HCT116 (cell line): ENCODE results near the gene VWA7. TPM values are rescaled to one million over a fixed set of nuclear protein-coding genes. Genes with fewer than 3 reads are reported as not detected.
A peak's percentile ranks its signal among the peaks of the same experiment; 100 is the strongest.

Experiments
- ATAC-seq: fragments of 200-7000 bp; cut with Tn5 transposase; 2 replicates; pipeline ENCODE4 v1.9.1; 2020; ENCODE audit warnings: mild to moderate bottlenecking, moderate library complexity
- BruUV-seq: library from RNA; stranded (reverse); fragments of 400-500 nt; replicated peaks from 2 replicates; lab custom pipeline; 2021; lab: Mats Ljungman, UMichigan
- CTCF ChIA-PET: fragments of 300-600 bp; sonication (Branson Sonifier 250); formaldehyde crosslinking; loops from one replicate; lab custom pipeline; 2021; ENCODE audit warnings: antibody characterized with exemption; lab: Charles Lee
- POLR2A ChIA-PET: fragments of 300-600, 350-600 bp; sonication (Branson Sonifier 250); formaldehyde crosslinking; loops from one replicate; lab custom pipeline; 2021; ENCODE audit warnings: antibody characterized with exemption; lab: Charles Lee
- RAD21 ChIA-PET, 2 experiments: fragments of 300-600 bp; sonication (Branson Sonifier 250); formaldehyde crosslinking; loops; one replicate each; lab custom pipeline; 2023; ENCODE audit warnings: low total read pairs in 2 of 2; ENCODE audit not compliant: uncharacterized antibody in 2 of 2, unreplicated experiment in 2 of 2, low non-redundant PET in 1 of 2; lab: Charles Lee
- DNase-seq: peaks from one replicate; pipeline ENCODE4 v3.0.0-alpha.2; 2010; ENCODE audit warnings: low read depth, low spot score
- H2AFZ ChIP-seq: fragments of 200-600 bp; shearing (Covaris generic), sonication (generic); 2 replicates; pipeline ENCODE4 v1.6.1; 2017; ENCODE audit warnings: low read depth, mixed run types, mixed read lengths, antibody characterized with exemption, low read length; ENCODE audit not compliant: poor library complexity, severe bottlenecking
- H3K27ac ChIP-seq: 2 replicates; pipeline ENCODE4 v1.5.1; 2012; ENCODE audit warnings: low read depth, low read length
- H3K27me3 ChIP-seq: fragments of 200-600 bp; sonication (generic); 2 replicates; pipeline ENCODE4 v1.6.1; 2016; ENCODE audit warnings: mixed run types, low read length, mixed read lengths; ENCODE audit not compliant: insufficient read depth
- H3K36me3 ChIP-seq, 2 experiments: fragments of 200-500 bp in 1 of 2; fragments of 200-600 bp in 1 of 2; sonication (Bioruptor generic) in 1 of 2; sonication (generic) in 1 of 2; 2 replicates each; pipeline versions ENCODE4 v1.5.1 to v1.6.1; 2014 to 2016; ENCODE audit warnings: low read length in 2 of 2, inconsistent platforms in 1 of 2, mixed read lengths in 1 of 2, mixed run types in 1 of 2; ENCODE audit not compliant: insufficient read depth in 2 of 2, control insufficient read depth in 1 of 2
- H3K4me1 ChIP-seq, 2 experiments: fragments of 200-600 bp in 1 of 2; sonication (generic) in 1 of 2; 2 replicates each; pipeline versions ENCODE4 v1.5.1 to v1.6.1; 2012 to 2017; ENCODE audit warnings: low read length in 2 of 2, inconsistent platforms in 1 of 2, mild to moderate bottlenecking in 1 of 2, mixed read lengths in 1 of 2, mixed run types in 1 of 2, moderate library complexity in 1 of 2; ENCODE audit not compliant: insufficient read depth in 2 of 2, control insufficient read depth in 1 of 2
- H3K4me2 ChIP-seq: fragments of 200-600 bp; sonication (generic); 2 replicates; pipeline ENCODE4 v1.6.1; 2017; ENCODE audit warnings: mixed run types, low read length, mixed read lengths
- H3K4me3 ChIP-seq, 2 experiments: fragments of 200-600 bp in 1 of 2; sonication (generic) in 1 of 2; replicated peaks in 1 of 2; 2 replicates each; pipeline ENCODE4 v1.5.1; 2011 to 2016; ENCODE audit warnings: low read length in 2 of 2, control low read depth in 1 of 2, low read depth in 1 of 2, mild to moderate bottlenecking in 1 of 2, mixed read lengths in 1 of 2, mixed run types in 1 of 2
- H3K79me2 ChIP-seq: fragments of 200-600 bp; sonication (generic); 2 replicates; pipeline ENCODE4 v1.6.1; 2017; ENCODE audit warnings: mild to moderate bottlenecking, mixed run types, low read length, moderate library complexity, mixed read lengths; ENCODE audit not compliant: insufficient read depth
- H3K9ac ChIP-seq: fragments of 200-600 bp; sonication (generic); 2 replicates; pipeline ENCODE4 v1.6.1; 2016; ENCODE audit warnings: low read length, mixed read lengths
- H3K9me2 ChIP-seq: fragments of 200-600 bp; sonication (generic), shearing (Covaris generic); 2 replicates; pipeline ENCODE4 v1.6.1; 2017; ENCODE audit warnings: mixed run types, mild to moderate bottlenecking, moderate library complexity; ENCODE audit not compliant: insufficient read depth
- H3K9me3 ChIP-seq, 2 experiments: fragments of 200-500 bp in 1 of 2; fragments of 200-600 bp in 1 of 2; sonication (Bioruptor generic) in 1 of 2; sonication (generic) in 1 of 2; 2 replicates each; pipeline ENCODE4 v1.6.1; 2014 to 2017; ENCODE audit warnings: low read length in 2 of 2, mixed read lengths in 2 of 2, inconsistent platforms in 1 of 2, low read depth in 1 of 2, mild to moderate bottlenecking in 1 of 2, mixed run types in 1 of 2, moderate library complexity in 1 of 2; ENCODE audit not compliant: control insufficient read depth in 1 of 2, insufficient read depth in 1 of 2
- H4K20me1 ChIP-seq: fragments of 200-600 bp; sonication (generic), shearing (Covaris generic); 2 replicates; pipeline ENCODE4 v1.6.1; 2017; ENCODE audit warnings: mixed run types, mild to moderate bottlenecking, moderate library complexity; ENCODE audit not compliant: insufficient read depth
- CBX3 ChIP-seq: IDR thresholded peaks from 2 replicates; pipeline ENCODE4 v1.6.1; 2012; ENCODE audit warnings: low read depth
- EZH2phosphoT487 ChIP-seq: fragments of 200-600 bp; IDR thresholded peaks from 2 replicates; pipeline ENCODE4 v1.6.1; 2018; ENCODE audit warnings: antibody characterized with exemption, borderline replicate concordance
- POLR2A ChIP-seq: IDR thresholded peaks from 2 replicates; pipeline ENCODE4 v1.7.0; 2011; ENCODE audit warnings: borderline replicate concordance; ENCODE audit not compliant: insufficient read depth, insufficient read length; ENCODE audit errors: extremely low read depth
- RAD21 ChIP-seq: IDR thresholded peaks from 2 replicates; pipeline ENCODE4 v1.6.1; 2012; ENCODE audit warnings: low read depth, mild to moderate bottlenecking
- SP1 ChIP-seq: IDR thresholded peaks from 2 replicates; pipeline ENCODE4 v1.6.1; 2012; ENCODE audit warnings: low read depth
- SRF ChIP-seq: IDR thresholded peaks from 2 replicates; pipeline ENCODE4 v1.6.1; 2012; ENCODE audit warnings: low read depth
- TCF7L2 ChIP-seq: IDR thresholded peaks from 2 replicates; pipeline ENCODE4 v1.7.0; 2011; ENCODE audit warnings: borderline replicate concordance, inconsistent platforms; ENCODE audit not compliant: insufficient read depth, insufficient read length; ENCODE audit errors: extremely low read depth
- YY1 ChIP-seq: IDR thresholded peaks from 2 replicates; pipeline ENCODE4 v1.6.1; 2011; ENCODE audit warnings: low read length, low read depth, moderate library complexity, mild to moderate bottlenecking; ENCODE audit not compliant: insufficient replicate concordance; ENCODE audit errors: extremely low read depth
- ZBTB33 ChIP-seq: IDR thresholded peaks from 2 replicates; pipeline ENCODE4 v1.6.1; 2011; ENCODE audit warnings: mild to moderate bottlenecking, low read length, moderate library complexity; ENCODE audit not compliant: insufficient replicate concordance; ENCODE audit errors: extremely low read depth
- ZFX ChIP-seq: fragments of 450-650 bp; IDR thresholded peaks from 2 replicates; pipeline ENCODE4 v1.6.1; 2017
- intact Hi-C: fragments of 100-400 bp; cut with micrococcal nuclease; formaldehyde crosslinking; loops from 2 replicates; pipeline ENCODE4 v1.10.0; 2022
- total RNA-seq: library from RNA; stranded (reverse); gene quantifications from one replicate; pipeline ENCODE4 v1.2.1, GENCODE V29; 2021; ENCODE audit not compliant: unreplicated experiment
- TF ChIP-seq, protein P1 (sequence below), 3 experiments: fragments of 200-600 bp in 1 of 3; sonication (generic) in 1 of 3; IDR thresholded peaks in 2 of 3; conservative IDR thresholded peaks in 1 of 3; 2 replicates each; pipeline ENCODE4 v1.5.1; 2012 to 2017; ENCODE audit warnings: low read depth in 2 of 3, low read length in 2 of 3, antibody characterized with exemption in 1 of 3, borderline replicate concordance in 1 of 3, control low read depth in 1 of 3, mild to moderate bottlenecking in 1 of 3, mixed read lengths in 1 of 3, mixed run types in 1 of 3, moderate library complexity in 1 of 3; ENCODE audit not compliant: insufficient read depth in 1 of 3

VWA7 gene
- total RNA-seq, 1 experiment from 2014 or later: 14.6 TPM

DNA sequence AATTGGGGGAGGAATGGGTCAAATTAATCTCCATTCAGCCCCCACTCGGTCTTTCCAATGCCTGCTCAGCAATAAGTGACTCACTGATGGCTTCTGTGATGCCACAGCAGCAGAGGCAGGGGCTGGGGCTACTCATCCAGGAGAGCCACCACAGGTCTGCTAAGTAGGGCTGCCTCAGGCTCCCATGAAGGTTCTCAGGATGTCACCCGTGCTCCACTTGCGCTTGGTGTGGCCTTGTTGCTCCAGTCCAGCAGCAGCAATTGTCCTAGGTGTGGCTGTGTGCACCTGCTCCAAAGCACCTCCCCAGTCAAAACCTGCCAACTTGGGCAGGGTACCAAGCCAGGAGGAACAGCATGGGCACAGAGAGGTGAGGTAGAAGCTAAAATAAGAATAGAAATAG, 55.0 kb downstream of the VWA7 start (continued):
- TF ChIP-seq, protein P1, sequence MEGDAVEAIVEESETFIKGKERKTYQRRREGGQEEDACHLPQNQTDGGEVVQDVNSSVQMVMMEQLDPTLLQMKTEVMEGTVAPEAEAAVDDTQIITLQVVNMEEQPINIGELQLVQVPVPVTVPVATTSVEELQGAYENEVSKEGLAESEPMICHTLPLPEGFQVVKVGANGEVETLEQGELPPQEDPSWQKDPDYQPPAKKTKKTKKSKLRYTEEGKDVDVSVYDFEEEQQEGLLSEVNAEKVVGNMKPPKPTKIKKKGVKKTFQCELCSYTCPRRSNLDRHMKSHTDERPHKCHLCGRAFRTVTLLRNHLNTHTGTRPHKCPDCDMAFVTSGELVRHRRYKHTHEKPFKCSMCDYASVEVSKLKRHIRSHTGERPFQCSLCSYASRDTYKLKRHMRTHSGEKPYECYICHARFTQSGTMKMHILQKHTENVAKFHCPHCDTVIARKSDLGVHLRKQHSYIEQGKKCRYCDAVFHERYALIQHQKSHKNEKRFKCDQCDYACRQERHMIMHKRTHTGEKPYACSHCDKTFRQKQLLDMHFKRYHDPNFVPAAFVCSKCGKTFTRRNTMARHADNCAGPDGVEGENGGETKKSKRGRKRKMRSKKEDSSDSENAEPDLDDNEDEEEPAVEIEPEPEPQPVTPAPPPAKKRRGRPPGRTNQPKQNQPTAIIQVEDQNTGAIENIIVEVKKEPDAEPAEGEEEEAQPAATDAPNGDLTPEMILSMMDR (IDR thresholded peaks at IDR 0.05 in 2 of 3, conservative IDR thresholded peaks at IDR 0.05 in 1 of 3; ENCODE audit: borderline replicate concordance in 1 of 3, insufficient read depth in 1 of 3, low read depth in 2 of 3, low read length in 2 of 3): no peak

GRCh38 chr6:31721351-31722020, 55.6 kb downstream of the VWA7 start, which contains the start of gene LY6G6C:
TSS of gene LY6G6C (minus strand) at chr6:31721746. CDS start at chr6:31721679, 67 bp downstream.
- H3K27me3 ChIP-seq: no peaks in the 10 kb centered on the region
- H3K9ac ChIP-seq: no peak within 1 kb of the TSS
- H2AFZ ChIP-seq: no peak within 1 kb of the TSS
- DNase-seq (no peak), ATAC-seq (no peak)
- peaks cover 28 to 43% of the 10 kb centered on the region in 2 experiments for H3K4me1 ChIP-seq
- no peaks in the 10 kb centered on the region for H3K79me2 ChIP-seq
- no peak within 1 kb of the TSS for H3K4me3 ChIP-seq
- no TSS peak for BruUV-seq
- TF ChIP-seq YY1 (no peak), RAD21 (no peak), SRF (no peak), EZH2phosphoT487 (no peak), SP1 (no peak), ZFX (no peak), CBX3 (no peak), TCF7L2 (no peak), ZBTB33 (no peak), POLR2A (no peak)
- TF ChIP-seq, all 23 proteins: peak for 0
- Histone ChIP-seq H3K4me2 (peak within 1 kb of the TSS; percentile 45; the same call in 1 of the 2 replicates), H3K27ac (no peak within 1 kb of the TSS), H3K9me2 (no peaks in the 10 kb centered on the region), H3K9me3 (no peaks in the 10 kb centered on the region), H3K36me3 (0 out of 4 replicates have a peak, but pooled peaks cover 0 to 2% of the 10 kb centered on the region in 2 experiments), H4K20me1 (no peaks in the 10 kb centered on the region)
- ChIA-PET CTCF (no interaction called here), RAD21 (no interaction called here), POLR2A (interaction anchor here (1.4 kb wide), 1 partner anchor 11 kb away, joined by 3 read pairs; no protein-coding TSS in a partner anchor)
- intact Hi-C loops: no loop called here
